ENCODE results near the gene CLHC1. TPM values are rescaled to one million over a fixed set of nuclear protein-coding genes. Genes with fewer than 3 reads are reported as not detected.

CLHC1 gene
- total and polyA plus RNA-seq, 7 experiments from 2014 or later, result 1.0 to 19.5 (median 6.3) TPM

DNA sequence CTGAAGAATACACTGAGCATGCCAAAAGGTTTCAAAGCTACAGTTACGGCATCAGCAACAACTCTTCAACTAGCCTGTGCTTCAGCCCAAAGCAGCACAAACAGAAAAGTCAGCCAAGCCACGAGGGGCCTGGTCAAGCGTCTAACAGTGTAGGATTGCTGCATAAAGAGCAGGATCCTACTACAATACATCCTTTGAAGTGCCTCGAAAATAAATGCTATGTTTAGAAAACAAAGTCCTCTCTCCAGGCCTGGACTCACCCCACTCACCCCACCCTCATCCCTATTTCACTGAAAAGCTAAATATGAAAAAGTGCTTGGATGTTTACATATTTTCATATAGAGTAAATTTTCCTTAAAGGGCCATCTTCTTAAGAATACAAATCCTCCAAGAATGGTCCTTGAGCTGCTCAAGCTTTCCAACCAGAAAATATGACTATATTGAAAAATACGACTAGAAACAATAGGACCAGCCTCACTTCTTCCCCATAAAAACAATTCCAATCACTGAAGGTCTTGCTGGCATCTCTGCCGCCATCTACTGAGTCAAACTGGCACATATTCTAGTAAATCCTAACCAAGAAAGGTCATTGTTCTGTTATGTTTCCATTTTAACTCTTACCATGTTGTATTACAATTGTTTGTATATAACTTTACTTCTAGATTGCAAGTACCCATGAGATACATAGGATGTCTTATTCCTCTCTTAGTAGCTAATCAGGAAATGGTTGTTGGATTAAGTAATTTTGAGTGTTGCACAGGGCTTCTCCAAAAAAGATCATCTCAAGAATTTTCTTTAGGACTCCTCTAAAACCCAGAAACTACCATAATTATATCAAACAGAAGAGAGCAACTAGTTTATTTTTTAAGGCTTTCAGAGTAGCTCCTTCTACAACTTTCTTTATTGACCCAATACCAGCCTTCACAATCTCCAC is 63.6 kb downstream of the CLHC1 start:
- no peaks in the 10 kb centered on the region for H3K36me3 ChIP-seq (ENCODE audit: control insufficient read depth in 2 of 3, insufficient read depth in 3 of 3, low read length in 3 of 3)
- H3K27ac Mint-ChIP-seq, result no peak overlapping the region
- H3K4me3 Mint-ChIP-seq, result no peak overlapping the region
- no peaks in the 10 kb centered on the region for H3K9me3 Mint-ChIP-seq
- peak in 7 of 9 donors; percentile 21 to 53 (median 40) for DNase-seq
- no peak overlapping the region for H3K27ac ChIP-seq (ENCODE audit: low read depth, low read length)
- no peaks in the 10 kb centered on the region for H3K4me1 ChIP-seq (ENCODE audit: control insufficient read depth in 2 of 2, insufficient read depth in 2 of 2, low read length in 2 of 2)
- H3K4me1 Mint-ChIP-seq, result peaks cover 0 to 6% (median 0%) of the 10 kb centered on the region in 7 donors
- no peak overlapping the region for H3K4me3 ChIP-seq (ENCODE audit: low read length)
- H3K27me3 ChIP-seq (ENCODE audit: control insufficient read depth in 2 of 2, insufficient read depth in 2 of 2, low read length in 2 of 2), result no peaks in the 10 kb centered on the region
- no peaks in the 10 kb centered on the region for H3K36me3 Mint-ChIP-seq
- intact Hi-C loops (cut with micrococcal nuclease), result loop anchor here (1.0 to 5.0 kb wide), 8 partner anchors 36 to 446 kb away; partner anchors contain the start of genes EML6 (in 1 of the 2) and RTN4 (in 1 of the 2)
- POLR2A ChIA-PET, result interaction anchor here (0.7 to 4.2 kb wide), 3 partner anchors 10 to 634 kb away, joined by 3 to 13 read pairs (median 5); partner anchors contain the start of gene RTN4
- H3K27me3 Mint-ChIP-seq, result no peaks in the 10 kb centered on the region
- CTCF ChIA-PET, result interaction anchor here (0.5 to 5.7 kb wide), 21 partner anchors 8 to 934 kb away, joined by 3 to 83 read pairs (median 3); partner anchors contain the start of gene RTN4
- no peaks in the 10 kb centered on the region for H3K9me3 ChIP-seq (ENCODE audit: control insufficient read depth in 2 of 3, low read length in 3 of 3)
- peak; percentile 78 for ATAC-seq

DNA sequence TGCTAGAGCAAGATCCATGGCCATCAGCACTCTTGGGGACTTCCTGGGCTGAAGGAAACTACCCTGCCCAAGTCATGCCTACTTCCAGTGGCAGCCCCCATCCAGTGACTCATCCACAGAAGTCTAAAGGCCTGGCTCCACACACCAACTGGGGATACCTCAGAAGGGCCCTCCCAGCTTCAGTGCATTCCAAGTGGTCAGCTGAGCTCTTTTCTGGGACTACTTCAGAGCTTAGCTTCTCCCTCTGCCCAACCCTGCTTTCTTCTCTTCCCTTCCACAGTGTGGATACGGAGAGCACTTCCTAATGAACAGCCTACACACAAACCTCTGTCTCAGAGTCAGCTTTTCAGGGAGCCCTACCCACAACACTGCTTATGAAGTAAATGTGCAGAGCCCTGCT is 66.5 kb downstream of the CLHC1 start:
- Histone ChIP-seq H3K4me1 (ENCODE audit: control insufficient read depth in 2 of 2, insufficient read depth in 2 of 2, low read length in 2 of 2) (no peaks in the 10 kb centered on the region), H3K36me3 (ENCODE audit: control insufficient read depth in 2 of 3, insufficient read depth in 3 of 3, low read length in 3 of 3) (no peaks in the 10 kb centered on the region), H3K27me3 (ENCODE audit: control insufficient read depth in 2 of 2, insufficient read depth in 2 of 2, low read length in 2 of 2) (no peaks in the 10 kb centered on the region), H3K9me3 (ENCODE audit: control insufficient read depth in 2 of 3, low read length in 3 of 3) (no peaks in the 10 kb centered on the region), H3K4me3 (ENCODE audit: low read length) (no peak overlapping the region), H3K27ac (ENCODE audit: low read depth, low read length) (no peak overlapping the region)
- peaks cover 0 to 3% (median 0%) of the 10 kb centered on the region in 5 donors for H3K27me3 Mint-ChIP-seq
- H3K4me3 Mint-ChIP-seq, result no peak overlapping the region
- no peaks in the 10 kb centered on the region for H3K9me3 Mint-ChIP-seq
- no peak overlapping the region for H3K27ac Mint-ChIP-seq
- intact Hi-C loops (cut with micrococcal nuclease), result loop anchor here in 1 of 2 donors (5.0 kb wide), 2 partner anchors 33 to 443 kb away; partner anchors contain the start of gene EML6
- DNase-seq, result no peak
- ChIA-PET CTCF (interaction anchor here (0.5 to 5.7 kb wide), 3 partner anchors 39 to 327 kb away, joined by 3 to 83 read pairs (median 10); no protein-coding TSS in a partner anchor), POLR2A (interaction anchor here (0.5 kb wide), 1 partner anchor 59 kb away, joined by 6 read pairs; no protein-coding TSS in a partner anchor)
- H3K36me3 Mint-ChIP-seq, result no peaks in the 10 kb centered on the region
- no peak for ATAC-seq
- peaks cover 0 to 6% (median 0%) of the 10 kb centered on the region in 7 donors for H3K4me1 Mint-ChIP-seq

DNA sequence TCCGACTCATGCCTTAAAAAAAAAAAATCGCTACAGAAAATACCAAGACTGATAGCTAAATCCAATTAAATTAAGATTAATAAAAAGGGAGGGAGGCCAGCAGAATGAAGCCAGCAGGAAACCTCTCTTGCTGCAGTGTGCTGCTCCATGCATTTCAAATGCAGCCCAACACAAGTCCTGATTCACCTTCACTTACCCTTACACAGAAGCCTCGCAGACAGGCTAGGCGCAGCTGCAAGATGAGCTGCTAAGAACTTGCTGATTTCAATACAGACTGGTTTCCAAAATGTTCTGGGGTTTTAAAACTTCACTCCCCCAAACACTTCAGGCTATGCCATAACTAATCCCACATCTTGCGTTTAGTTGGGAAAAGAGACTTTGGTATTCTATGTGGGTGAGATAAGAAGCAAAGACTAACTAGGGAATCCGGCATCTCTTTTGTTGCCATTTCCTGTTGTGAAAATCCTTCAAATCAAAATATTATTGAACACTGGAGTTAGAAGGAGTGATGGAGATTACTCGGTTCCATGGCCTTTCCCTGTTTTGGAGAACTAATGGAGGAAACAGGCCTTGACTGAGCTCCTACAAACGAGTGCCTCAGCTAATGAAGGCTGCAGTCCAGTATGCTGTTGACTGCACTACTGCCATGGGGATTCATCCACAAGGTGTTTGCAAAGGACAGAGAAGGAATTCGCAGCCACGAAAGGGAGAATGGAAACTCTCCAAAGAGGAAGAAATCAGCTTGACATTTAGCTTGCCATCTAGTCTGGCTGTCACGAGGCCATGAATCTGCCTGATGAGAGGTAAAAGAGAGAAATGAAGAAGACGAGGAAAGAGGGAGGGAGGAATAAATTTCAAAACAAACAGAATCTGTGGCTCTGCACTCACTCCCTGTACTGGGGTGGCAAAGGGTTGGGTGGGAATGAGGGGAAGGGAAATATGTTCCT is 67.3 kb downstream of the CLHC1 start:
- Histone ChIP-seq H3K36me3 (ENCODE audit: control insufficient read depth in 2 of 3, insufficient read depth in 3 of 3, low read length in 3 of 3) (no peaks in the 10 kb centered on the region), H3K4me1 (ENCODE audit: control insufficient read depth in 2 of 2, insufficient read depth in 2 of 2, low read length in 2 of 2) (no peaks in the 10 kb centered on the region), H3K27ac (ENCODE audit: low read depth, low read length) (no peak overlapping the region), H3K4me3 (ENCODE audit: low read length) (no peak overlapping the region), H3K27me3 (ENCODE audit: control insufficient read depth in 2 of 2, insufficient read depth in 2 of 2, low read length in 2 of 2) (no peaks in the 10 kb centered on the region), H3K9me3 (ENCODE audit: control insufficient read depth in 2 of 3, low read length in 3 of 3) (no peaks in the 10 kb centered on the region)
- Mint-ChIP-seq H3K27ac (no peak overlapping the region), H3K36me3 (no peaks in the 10 kb centered on the region), H3K4me3 (no peak overlapping the region), H3K4me1 (peaks cover 0 to 6% (median 0%) of the 10 kb centered on the region in 7 donors), H3K27me3 (peaks cover 0 to 7% (median 0%) of the 10 kb centered on the region in 5 donors), H3K9me3 (no peaks in the 10 kb centered on the region)
- ChIA-PET CTCF (interaction anchor here (3.0 to 5.7 kb wide), 2 partner anchors 148 to 326 kb away, joined by 10 to 83 read pairs; no protein-coding TSS in a partner anchor), POLR2A (interaction anchor here (0.5 to 0.7 kb wide), 2 partner anchors 21 to 58 kb away, joined by 3 to 6 read pairs; no protein-coding TSS in a partner anchor)
- no peak for DNase-seq
- intact Hi-C loops (cut with micrococcal nuclease), result loop anchor here in 1 of 2 donors (5.0 kb wide), 2 partner anchors 33 to 443 kb away; partner anchors contain the start of gene EML6
- no peak for ATAC-seq

DNA sequence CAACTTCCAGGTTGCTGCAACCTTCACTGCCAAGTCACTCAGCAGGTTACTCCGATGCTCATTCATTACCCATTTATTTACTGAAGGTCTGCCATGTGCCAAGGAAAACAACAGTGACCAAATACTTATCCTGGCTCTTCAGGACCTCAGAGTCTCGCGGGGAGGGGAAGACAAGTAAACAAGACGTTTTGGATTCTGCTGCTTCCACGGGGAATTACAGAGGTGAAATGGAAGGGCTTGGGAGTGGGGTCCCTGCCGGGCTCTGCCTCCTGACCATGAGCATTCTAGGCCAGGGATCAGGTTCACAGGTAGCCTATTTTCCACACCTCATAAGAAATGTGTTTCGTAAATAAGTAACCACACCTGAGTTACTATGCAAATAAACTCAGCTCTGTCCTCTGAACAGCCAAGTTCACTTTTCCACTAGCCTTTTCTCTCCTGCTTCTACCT is 68.1 kb downstream of the CLHC1 start:
- Mint-ChIP-seq H3K27ac (no peak overlapping the region), H3K9me3 (no peaks in the 10 kb centered on the region), H3K4me1 (peaks cover 0 to 10% (median 0%) of the 10 kb centered on the region in 7 donors), H3K36me3 (no peaks in the 10 kb centered on the region), H3K27me3 (peaks cover 0 to 7% (median 0%) of the 10 kb centered on the region in 5 donors), H3K4me3 (no peak overlapping the region)
- Histone ChIP-seq H3K36me3 (ENCODE audit: control insufficient read depth in 2 of 3, insufficient read depth in 3 of 3, low read length in 3 of 3) (no peaks in the 10 kb centered on the region), H3K27me3 (ENCODE audit: control insufficient read depth in 2 of 2, insufficient read depth in 2 of 2, low read length in 2 of 2) (no peaks in the 10 kb centered on the region), H3K4me3 (ENCODE audit: low read length) (no peak overlapping the region), H3K4me1 (ENCODE audit: control insufficient read depth in 2 of 2, insufficient read depth in 2 of 2, low read length in 2 of 2) (no peaks in the 10 kb centered on the region), H3K9me3 (ENCODE audit: control insufficient read depth in 2 of 3, low read length in 3 of 3) (no peaks in the 10 kb centered on the region), H3K27ac (ENCODE audit: low read depth, low read length) (no peak overlapping the region)
- intact Hi-C loops (cut with micrococcal nuclease), result no loop called here
- ATAC-seq, result no peak
- ChIA-PET POLR2A (interaction anchor here (0.6 kb wide), 1 partner anchor 96 kb away, joined by 3 read pairs; no protein-coding TSS in a partner anchor), CTCF (interaction anchor here (1.6 kb wide), 1 partner anchor 148 kb away, joined by 3 read pairs; no protein-coding TSS in a partner anchor)
- DNase-seq, result no peak

DNA sequence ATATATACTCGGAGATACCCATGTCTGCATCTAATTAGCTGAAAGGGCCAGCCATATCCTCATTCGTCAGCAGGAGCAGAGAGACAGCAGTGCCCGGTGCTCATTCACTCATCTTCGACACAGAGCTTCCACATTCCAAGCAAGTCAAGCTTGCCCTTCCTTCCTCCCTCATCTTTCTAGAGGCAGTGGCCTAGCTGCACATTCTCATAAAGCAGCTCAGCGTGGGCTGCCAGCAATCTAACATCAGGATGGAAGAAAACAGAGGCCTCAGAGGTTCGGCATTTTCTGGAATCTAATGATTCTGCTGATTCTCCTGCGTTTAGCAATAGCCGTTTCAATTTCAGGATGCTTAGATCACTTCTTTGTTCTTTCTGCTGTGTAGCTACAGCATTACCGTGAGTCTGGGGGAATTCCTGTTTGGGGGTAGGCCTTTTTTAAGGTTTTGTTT is 68.8 kb downstream of the CLHC1 start:
- no peaks in the 10 kb centered on the region for H3K4me1 ChIP-seq (ENCODE audit: control insufficient read depth in 2 of 2, insufficient read depth in 2 of 2, low read length in 2 of 2)
- intact Hi-C loops (cut with micrococcal nuclease), result no loop called here
- POLR2A ChIA-PET, result interaction anchor here (0.6 kb wide), 1 partner anchor 95 kb away, joined by 3 read pairs; no protein-coding TSS in a partner anchor
- Mint-ChIP-seq H3K27ac (peak overlapping the region in 2 of 9 donors; percentile 3 to 53), H3K36me3 (no peaks in the 10 kb centered on the region), H3K4me1 (peaks cover 0 to 6% (median 0%) of the 10 kb centered on the region in 7 donors), H3K9me3 (no peaks in the 10 kb centered on the region), H3K4me3 (no peak overlapping the region), H3K27me3 (peaks cover 0 to 7% (median 0%) of the 10 kb centered on the region in 5 donors)
- H3K4me3 ChIP-seq (ENCODE audit: low read length), result no peak overlapping the region
- H3K9me3 ChIP-seq (ENCODE audit: control insufficient read depth in 2 of 3, low read length in 3 of 3), result no peaks in the 10 kb centered on the region
- ATAC-seq (no peak), DNase-seq (no peak)
- CTCF ChIA-PET, result interaction anchor here (1.6 kb wide), 1 partner anchor 148 kb away, joined by 3 read pairs; no protein-coding TSS in a partner anchor
- no peaks in the 10 kb centered on the region for H3K36me3 ChIP-seq (ENCODE audit: control insufficient read depth in 2 of 3, insufficient read depth in 3 of 3, low read length in 3 of 3)
- H3K27ac ChIP-seq (ENCODE audit: low read depth, low read length), result no peak overlapping the region
- no peaks in the 10 kb centered on the region for H3K27me3 ChIP-seq (ENCODE audit: control insufficient read depth in 2 of 2, insufficient read depth in 2 of 2, low read length in 2 of 2)

All from naive thymus-derived CD4-positive, alpha-beta T cell (primary cell).